Stimulated activated CD8-positive, alpha-beta memory T cell treated with anti-CD3 and anti-CD28 coated beads, Interleukin-15, amount 100 ng/mL, for 24 hours (primary cell): ENCODE results near the gene FCER1G.
"Not testable (repeated sequence)": the region's sequence is repeated elsewhere in the genome, so short reads cannot be mapped to it uniquely, and the experiment has no call there.

Experiments used
- DNase-seq: peaks from one replicate; pipeline ENCODE4 v3.0.0-alpha.2; 2020; ENCODE audit warnings: low read depth

Gene FCER1G

GRCh38 chr1:161206411-161207140, 8.5 kb upstream of the FCER1G start:
- DNase-seq, result no peak

- DNase-seq, result no peak
These were observed 7.9 kb upstream of the FCER1G start for GRCh38 chr1:161207173-161207572.

- no peak for DNase-seq
These were observed 5.2 kb upstream of the FCER1G start for GRCh38 chr1:161209790-161210409.

- no peak for DNase-seq
These were observed 726 bp upstream of the FCER1G start for GRCh38 chr1:161214369-161214768.

GRCh38 chr1:161216945-161217712, 2.0 kb downstream of the FCER1G start:
- DNase-seq, result no peak

GRCh38 chr1:161217831-161218230, 2.7 kb downstream of the FCER1G start:
- DNase-seq, result no peak

- no peak for DNase-seq
These were observed 3.4 kb downstream of the FCER1G start for GRCh38 chr1:161218301-161219077.

- DNase-seq, result no peak
These were observed 4.2 kb downstream of the FCER1G start for GRCh38 chr1:161219078-161219892.

GRCh38 chr1:161220002-161220401, 4.9 kb downstream of the FCER1G start:
- no peak for DNase-seq

- DNase-seq, result no peak
These were observed 7.3 kb downstream of the FCER1G start for GRCh38 chr1:161222175-161223019.

- no peak for DNase-seq
These were observed 9.0 kb downstream of the FCER1G start for GRCh38 chr1:161223805-161224694.

- not testable (repeated sequence) for DNase-seq
These were observed 9.6 kb downstream of the FCER1G start for GRCh38 chr1:161224695-161225087.

GRCh38 chr1:161225178-161225533, 10.1 kb downstream of the FCER1G start:
- no peak for DNase-seq

GRCh38 chr1:161225534-161226319, 10.6 kb downstream of the FCER1G start, which contains the start of gene TOMM40L:
TOMM40L (plus strand) TSS chr1:161226060; CDS start chr1:161226490, 430 bp downstream.
- DNase-seq, result peak; percentile 46

- no peak for DNase-seq
These were observed 11.2 kb downstream of the FCER1G start for GRCh38 chr1:161226320-161226711.

GRCh38 chr1:161226759-161227158, 11.7 kb downstream of the FCER1G start:
- DNase-seq, result no peak

GRCh38 chr1:161227196-161227871, 12.2 kb downstream of the FCER1G start:
- DNase-seq, result peak; percentile 85

- no peak for DNase-seq
These were observed 12.9 kb downstream of the FCER1G start for GRCh38 chr1:161228032-161228431.
